Stimulated activated naive CD4-positive, alpha-beta T cell treated with Interleukin-2 at 50 U/mL for 16 hours (primary cell): ENCODE data around the gene MTFMT.
"Not testable (repeated sequence)": the region's sequence is repeated elsewhere in the genome, so short reads cannot be mapped to it uniquely, and the experiment has no call there.

ENCODE experiments used
- DNase-seq: peaks from one replicate; lab custom pipeline; 2025; lab: John Stamatoyannopoulos, UW

The MTFMT gene

DNA sequence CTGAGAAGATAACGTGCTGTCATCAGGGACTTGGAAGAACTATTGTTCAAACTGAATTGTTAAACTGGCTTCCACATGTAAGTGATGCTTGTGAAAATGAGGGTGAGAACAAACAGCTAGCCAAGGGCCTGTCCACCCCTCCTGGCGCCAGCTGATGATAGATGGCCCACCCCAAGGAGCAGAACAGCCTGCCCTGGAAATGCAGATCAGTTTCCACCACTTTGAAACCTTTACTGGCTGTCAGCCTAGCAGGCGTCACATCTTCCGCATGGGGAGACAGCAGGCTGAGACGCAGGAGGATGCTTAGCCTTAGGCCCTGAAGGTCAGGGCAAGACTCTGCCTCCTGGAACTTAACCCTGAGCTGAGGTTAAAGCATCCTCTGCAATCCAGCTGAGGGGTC lies 9.4 kb upstream of the MTFMT start:
- DNase-seq, result no peak

DNA sequence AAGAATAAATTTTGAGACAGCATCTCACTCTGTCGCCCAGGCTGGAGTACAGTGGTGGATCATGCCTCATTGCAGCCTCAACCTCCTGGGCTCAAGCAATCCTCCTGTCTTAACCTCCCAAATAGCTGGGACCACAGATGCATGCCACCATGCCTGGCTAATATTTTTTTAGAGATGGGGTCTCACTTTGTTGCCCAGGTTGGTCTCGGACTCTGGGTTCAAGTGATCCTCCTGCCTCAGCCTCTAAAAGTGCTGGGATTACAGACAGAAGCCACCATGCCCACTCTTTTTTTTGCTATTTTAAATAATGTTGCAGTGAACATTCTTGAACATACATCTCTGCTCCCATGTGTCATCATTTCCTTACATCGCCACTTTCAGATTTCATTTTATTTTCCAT lies 9.0 kb upstream of the MTFMT start:
- DNase-seq, result no peak

DNA sequence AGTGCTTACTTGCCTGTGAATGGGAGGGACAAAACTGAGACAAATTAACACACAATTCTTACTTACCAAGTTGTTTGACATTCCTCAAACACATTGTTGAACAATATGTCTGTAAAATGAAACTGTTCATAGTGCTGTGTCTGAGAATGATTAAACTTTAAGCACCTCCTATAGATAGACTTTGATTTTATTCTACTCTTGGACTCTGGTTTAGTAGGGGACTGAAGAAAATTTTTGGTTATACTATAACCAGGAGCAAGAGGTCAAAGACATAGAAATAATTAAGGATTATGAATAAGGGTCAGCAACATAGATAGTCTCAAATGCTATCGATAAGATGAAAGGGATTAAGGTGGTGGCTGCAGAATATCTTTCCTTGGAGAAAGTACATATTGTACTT lies 7.9 kb upstream of the MTFMT start:
- no peak for DNase-seq

DNA sequence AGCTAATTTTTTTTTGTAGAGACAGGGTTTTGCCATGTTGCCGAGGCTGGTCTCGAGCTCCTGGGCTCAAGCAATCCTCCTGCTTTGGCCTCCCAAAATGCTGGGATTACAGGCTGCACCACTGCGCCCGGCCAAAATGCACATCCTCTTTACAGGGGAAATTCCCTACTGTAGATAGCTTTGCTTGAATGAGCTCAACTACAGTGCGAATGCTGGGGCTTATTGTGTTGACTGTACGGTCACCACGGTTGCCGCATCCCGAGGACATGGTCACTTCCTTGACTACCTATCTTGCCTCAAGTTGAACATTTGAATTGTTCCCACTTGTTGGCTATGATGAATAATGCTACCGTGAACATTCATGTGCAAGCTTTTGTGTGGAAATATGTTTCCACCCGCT lies 5.3 kb upstream of the MTFMT start:
- DNase-seq, result no peak

DNA sequence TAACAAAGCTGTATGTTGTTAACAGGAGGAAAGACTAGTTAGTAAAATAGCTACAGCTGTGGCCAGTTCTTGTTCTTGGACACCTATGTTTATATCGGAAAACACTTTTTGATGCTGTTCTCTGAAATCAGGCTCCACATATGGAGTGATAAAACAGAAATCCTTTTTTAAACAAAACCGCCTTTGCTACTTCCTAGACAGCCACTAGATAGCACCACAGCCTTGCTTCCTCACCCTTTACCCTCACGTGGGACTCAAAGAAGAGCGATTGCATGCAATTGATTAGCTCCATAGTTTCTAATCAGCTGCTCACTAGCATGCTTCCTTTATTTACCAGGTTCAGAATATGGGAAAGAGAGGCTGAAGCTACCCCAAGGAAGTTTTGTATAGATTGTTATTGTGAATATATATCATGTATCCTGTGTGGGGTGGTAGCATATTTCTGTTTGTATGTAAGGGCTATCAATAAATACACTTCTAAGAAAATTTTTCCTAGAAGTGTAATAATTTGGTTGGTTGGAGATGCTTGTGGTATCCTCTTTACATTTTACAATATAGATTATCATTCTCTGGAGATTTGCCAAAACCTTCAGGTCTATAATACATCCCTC lies 4.3 kb upstream of the MTFMT start:
- DNase-seq, result no peak

DNA sequence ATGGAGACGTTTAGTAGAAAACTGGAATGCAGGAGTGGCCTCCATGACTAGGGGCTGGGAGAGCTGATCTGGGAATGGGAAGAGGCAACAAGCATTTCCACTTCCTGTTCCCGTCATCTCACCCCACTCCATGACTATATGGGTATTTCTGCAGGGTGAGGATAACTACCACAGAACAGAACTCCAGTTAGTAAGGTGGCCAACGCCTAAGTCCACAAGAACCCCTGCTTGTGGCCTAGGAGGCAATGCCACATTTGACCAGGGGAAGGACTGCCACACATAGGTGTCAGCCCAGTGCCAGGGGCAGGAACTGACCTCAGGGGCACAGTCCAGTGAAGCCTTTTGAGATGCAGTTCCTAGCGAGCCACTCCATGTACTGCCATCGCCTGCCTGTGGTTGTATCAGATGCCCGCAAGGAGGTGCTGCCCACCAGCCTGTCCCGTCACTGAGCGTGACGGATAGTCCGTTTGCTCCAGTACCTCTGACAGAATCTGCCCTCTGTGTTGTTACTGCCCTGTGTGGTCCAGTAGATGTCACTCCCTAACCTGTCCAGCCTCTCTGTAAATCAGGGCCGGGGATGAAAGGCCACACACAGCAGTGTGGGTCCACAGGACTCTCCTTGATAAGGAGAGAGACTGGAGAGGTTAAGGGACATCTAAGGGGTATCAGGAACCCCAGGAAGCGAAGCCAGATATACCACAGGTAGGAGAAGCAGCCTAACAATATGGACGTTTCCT lies 3.5 kb upstream of the MTFMT start:
- peak; percentile 7 for DNase-seq

DNA sequence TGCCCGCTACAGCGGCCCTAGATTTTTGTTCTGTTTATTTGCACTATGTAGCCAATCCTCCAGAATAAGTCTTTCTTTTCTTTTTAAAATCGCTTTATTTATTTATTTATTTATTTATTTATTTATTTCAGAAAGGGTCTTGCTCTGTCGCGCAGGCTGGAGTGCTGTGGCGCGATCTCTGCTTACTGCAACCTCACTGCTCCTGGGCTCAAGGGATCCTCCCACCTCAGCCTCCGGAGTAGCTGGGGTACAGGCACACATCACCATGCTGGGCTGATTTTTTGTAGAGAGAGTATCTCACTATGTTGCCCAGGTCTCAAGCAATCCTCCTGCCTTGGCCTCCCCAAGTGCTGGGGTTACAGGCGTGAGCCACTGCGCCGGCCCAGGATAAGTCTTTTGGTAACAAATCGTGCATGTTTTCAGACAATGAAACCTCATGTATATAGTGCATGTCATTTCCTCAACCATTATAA lies 333 bp upstream of the MTFMT start:
- no peak for DNase-seq

DNA sequence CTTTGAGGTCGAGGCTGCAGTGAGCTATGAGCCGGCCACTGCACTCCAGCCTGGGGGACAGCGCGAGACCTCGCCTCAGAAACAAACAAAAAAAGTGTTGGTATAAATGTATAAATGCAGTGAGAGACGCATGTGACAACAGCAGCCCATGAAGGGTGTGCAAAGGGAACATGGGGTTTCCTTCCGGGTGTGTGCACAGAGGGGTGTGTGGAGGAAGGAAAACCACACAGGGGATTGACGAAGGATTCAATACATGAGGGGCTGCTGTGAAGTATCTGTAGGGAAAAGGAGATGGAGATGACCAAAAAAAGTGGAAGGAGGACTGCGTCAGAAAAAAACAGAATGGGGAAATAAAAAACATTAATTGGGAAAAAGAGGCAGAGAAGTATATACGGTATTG lies 1.1 kb downstream of the MTFMT start:
- DNase-seq, result no peak

DNA sequence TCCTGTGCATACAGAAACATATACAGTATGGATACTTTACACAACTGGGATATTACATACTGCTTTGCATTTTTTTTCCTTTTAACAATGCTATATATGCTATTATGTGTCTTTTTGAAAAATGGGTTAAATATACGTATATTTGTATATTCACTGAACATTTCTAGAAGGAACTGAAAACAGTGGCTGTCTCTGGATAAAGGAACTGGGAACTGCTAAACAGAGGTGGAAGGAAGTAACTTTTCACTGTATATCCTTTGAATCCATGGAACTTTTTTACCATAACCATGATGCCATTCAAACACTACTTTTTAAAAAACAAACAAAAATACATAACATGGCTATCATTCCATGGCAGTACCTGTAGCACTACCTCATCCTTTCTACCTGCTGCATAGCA lies 1.8 kb downstream of the MTFMT start:
- no peak for DNase-seq

DNA sequence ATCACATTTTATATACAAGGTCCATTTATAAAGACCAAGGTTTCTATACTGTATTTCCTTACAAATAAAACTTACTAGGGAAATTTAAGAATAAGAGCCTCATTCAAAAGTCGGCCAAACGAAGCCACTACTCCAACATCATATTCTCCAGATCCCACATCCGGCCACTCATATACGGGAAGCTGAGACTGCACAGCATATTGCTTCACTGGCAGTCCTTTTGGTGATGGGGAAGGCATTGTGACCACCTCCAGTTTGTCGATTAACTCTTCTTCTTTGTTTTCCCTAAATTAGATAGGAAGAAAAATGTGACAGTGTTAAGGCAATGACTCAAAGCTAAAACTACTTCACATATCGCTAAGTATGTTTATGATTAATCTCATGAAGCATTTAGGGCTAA lies 2.7 kb downstream of the MTFMT start:
- DNase-seq, result no peak

DNA sequence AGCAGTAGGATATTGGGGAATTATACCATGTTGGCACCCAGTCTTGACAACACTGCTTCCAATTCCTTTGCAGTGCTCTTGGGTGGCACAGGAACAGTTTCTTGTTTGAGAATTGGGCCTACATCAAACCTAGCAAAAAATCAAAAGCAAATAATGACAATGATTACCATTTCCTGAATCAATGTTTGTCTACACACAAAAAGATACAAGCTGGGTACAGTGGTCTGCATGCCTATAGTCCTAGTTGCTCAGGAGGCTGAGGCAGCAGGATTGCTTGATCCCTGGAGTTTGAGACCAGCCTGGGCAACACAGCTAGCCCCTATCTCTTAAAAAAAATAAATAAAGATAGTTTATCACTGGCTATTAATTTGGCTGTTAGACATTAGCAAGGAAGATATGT lies 8.0 kb downstream of the MTFMT start:
- no peak for DNase-seq

DNA sequence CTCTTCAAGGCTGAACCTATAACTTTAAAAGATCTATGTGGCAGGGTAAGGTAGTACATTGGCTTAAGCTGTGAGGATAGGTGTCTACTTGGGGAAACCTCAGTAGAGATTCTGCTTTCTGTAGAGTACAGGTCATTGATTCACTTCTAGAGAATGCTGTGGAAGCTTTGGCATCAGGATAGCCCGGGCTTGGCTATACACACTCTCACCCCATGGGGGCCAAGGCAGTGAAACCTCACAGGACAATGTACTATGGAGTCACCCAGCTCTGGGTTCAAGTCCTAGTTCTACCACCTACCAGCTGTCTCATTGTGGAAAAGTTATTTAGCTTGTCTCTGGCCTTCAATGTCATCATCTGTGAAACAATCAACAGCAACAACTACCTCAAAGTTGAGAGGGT lies 9.0 kb downstream of the MTFMT start:
- DNase-seq, result no peak

DNA sequence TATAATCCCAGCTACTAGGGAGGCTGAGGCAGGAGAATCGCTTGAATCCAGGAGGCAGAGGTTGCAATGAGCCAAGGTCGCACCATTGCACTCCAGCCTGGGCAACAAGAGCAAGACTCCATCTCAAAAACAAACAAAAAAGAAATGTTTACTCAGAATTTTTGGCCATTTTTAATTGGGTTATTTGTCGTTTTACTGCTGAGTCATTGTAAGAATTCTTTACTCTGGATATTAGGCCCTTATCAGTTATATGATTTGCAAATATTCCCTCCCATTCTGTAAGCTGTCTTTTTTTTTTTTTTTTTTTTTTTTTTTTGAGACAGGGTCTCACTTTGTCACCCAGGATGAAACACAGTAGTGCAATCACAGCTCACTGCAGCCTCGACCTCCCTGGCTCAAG lies 18.2 kb downstream of the MTFMT start:
- not testable (repeated sequence) for DNase-seq

DNA sequence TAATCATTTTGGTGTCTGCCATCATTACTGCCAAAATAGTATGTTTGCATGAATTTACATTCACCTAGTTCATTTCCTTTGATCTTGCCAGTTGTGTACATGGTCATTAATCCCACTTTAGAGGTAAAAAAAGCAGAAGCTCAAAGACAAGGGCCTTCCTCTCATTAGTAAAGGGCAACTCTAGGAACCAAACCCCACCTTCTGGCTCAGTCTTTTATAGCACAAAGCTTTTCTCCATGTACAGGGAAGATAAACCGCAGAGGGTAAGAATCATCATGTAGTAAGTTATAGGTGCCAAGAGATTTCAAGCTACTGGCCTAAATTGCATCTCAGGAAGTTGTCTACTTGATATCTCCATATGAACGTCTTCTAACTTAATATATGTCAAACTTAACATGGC lies 20.5 kb downstream of the MTFMT start:
- no peak for DNase-seq

DNA sequence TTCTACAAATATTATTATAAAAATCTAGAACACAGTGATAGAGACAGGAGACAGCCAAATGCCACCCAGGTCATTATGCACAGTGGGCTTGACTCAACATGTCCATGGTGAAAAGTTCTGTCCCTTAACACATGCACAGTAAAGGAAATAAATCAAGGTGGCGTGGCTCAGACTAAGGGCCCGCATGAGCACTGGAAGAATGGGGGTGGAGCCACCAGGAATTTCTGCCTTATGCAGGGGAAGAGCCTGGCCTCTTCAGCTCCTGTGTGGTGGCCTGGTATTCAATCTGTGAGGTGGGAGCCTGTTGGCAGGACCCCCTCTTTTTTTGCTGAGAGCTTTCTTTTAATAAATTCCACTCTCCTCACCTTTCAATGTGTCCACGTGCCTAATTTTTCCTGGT lies 22.6 kb downstream of the MTFMT start:
- DNase-seq, result no peak

DNA sequence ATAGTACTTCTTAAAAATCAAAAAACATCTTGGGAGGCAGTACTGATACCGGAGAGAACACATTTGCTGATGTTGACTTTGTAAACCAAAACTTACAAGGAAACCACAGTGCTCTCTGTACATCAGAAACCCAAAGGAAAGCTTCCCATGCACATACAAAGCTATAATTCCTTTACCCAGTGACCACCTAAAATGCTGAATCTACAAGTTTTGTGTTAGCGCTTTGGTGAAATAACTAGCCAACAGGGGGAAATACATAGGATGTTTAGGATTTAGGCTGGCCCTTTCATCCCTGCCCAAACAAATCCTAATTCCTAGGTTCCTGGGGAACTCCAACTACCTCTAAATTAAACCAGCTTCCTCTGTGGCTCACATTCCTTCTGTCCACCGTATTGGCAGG lies 24.4 kb downstream of the MTFMT start:
- no peak for DNase-seq

DNA sequence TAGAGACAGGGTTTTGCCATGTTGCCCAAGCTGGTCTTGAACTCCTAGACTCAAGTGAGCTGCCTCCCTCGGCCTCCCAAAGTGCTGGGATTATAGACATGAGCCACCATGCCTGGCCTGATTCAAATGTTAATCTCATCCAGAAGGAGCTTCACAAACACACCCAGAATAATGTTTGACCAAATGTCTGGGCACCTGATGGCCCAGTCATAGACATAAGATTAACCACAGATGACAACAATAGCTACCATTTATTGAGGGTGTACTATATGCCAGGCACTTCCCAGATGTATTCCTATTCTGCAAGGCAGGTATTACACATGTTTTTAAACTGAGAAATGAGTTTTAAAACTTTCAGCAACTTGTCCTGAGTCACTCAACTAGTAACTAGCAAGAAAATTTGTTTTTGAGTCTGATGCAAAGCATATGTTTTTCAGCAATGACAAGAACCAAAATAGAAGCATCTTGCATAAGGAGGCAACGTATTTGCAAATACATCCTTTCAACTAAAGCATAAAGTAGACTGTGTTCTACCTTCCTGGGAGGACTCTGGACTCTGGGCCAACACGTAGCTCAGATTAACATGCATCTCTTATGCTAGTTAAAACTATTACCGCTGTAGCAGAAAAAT lies 31.6 kb downstream of the MTFMT start:
- no peak for DNase-seq

DNA sequence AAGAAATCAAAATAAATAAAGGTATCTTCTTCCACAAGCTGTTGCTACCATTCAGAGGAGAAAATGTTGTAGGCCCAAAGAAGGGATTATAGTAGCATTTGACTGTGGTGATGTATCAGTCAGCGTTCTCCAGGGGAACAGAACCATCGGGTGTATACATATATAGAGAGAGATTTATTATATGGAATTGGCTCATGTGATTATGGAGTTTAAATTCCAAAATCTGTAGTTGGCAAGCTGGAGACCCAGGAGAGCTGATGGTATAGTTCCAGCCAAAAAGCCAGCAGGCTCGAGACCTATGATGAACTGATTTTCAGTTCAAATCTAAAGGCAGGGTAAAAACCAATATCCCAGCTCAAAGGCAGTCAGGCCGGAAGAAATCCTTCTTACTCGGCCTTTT lies 32.4 kb downstream of the MTFMT start:
- no peak for DNase-seq

DNA sequence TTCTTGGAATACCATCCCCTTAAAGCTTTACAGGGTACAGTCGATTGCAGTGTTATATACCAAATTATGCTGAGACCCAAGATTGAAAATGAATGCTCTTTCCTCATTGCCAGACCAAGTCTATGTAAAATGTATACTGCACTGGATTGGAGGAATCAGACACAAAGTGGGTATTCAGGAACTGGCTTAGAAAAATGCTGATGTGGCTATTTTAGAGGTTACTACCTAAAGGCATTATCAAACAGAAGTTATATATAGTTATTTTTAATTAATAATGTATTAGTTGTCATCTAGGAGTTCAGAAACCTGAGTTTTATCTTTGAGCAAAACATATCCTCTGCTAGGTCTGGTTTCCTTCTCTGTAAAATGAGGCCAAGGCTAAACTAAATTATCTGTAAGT lies 36.1 kb downstream of the MTFMT start:
- DNase-seq, result no peak

DNA sequence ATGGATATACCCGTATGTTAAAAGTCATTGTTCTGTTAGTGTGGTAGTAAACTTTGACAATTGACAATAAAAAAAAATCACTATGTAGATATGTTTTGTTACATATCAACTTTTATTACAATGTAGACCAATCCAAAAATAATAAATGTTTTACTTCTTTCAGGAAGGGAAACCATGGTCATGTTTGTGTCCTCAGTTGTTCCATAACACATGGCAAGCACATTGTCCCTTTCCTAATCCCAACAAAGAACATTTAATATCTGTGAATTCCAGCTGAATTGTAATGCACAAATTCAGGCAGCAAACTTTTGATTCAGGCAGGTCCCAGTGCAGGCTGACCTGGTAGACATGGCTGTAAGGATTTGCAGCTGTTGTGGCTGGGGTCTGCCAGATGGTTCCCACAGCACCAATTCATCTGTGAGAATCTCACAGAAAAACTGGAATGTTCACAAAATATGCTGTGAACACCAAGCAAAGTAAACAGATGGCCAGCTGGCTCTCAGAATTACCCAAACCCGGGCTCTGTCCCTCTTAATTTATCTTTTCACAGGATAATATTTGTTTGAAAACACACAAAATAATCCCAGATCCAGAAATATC lies 37.8 kb downstream of the MTFMT start:
- DNase-seq, result no peak

DNA sequence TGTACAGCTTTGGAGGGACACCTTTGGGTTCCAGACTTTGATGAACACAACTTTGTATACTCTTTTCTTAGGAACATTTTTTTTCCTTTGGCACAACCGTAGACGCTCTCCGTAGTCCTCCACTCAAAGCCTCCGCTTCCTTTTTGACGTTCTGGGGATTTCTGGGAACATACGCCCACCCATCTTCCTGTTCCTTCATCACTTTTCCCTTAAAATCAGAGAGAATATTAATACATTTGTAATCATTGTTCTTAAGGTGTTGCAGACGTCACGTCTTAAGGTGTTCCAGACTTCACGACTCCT lies 39.3 kb downstream of the MTFMT start:
- DNase-seq, result no peak

DNA sequence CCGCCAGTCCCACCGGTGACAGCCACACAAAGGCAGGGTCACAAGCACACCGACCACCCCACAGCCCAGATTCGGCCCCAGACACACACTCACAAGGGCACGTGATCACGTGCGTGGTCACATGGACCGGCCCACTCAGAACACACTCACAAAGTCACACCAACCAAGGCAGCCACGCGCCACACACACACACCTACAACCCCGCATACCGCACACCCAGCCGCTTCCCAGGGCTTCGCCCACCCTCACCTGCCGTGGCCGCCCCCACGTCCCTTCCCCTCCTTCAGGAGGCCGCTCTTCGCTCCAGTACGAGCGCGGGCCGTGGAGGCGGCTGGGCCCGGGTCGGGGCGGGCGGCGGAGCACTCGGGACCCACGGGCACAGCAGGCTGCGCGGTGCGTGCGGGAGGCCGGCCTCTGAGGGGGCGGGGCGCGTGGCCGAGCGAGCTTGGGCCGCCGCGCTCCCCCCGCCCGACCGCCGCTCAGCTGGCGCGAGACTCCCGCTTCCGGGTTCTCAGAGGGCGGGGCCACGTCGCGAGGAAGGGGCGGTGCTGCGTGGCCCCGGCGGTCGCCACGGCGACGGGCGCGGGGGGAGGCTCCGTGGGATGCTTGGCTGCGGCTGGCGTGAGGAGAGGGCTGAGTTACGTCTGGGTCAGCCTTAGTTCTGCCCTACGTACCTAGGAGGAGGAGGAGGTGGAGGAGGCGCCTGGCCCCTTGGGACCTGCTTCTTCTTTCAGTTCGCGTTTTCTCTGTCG lies 39.8 kb downstream of the MTFMT start, which contains the start of gene SPG21:
Gene SPG21, minus strand, starts transcription at position 499 of the 752 bp plus-strand sequence. CDS start 6,345 bp downstream, outside the sequence.
- DNase-seq, result peak; percentile 90
